Measurements from ENCODE around the gene LAMA2.

LAMA2 gene

DNA sequence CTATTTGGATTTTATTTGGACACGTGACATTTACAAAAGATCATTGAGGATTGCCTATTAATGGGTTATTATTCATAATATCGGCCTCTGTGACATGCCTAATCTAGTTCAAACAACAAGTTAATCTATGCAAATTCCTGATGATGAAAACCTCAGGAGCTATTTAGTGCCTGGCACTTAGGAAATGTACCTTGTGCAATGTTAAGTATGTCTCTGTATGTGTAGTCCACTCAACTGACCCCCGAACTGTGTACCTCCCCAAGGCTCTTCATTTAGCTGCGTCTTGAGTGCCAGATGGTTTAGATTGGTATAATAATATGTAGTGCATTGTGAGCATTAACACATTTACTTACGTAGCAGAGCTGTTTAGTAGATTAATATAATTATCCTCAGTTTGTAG is 6.9 kb downstream of the LAMA2 start:
- TF ChIP-seq FOXP2 (optimal IDR thresholded peaks at IDR 0.05; ENCODE audit: borderline replicate concordance, extremely low read depth, extremely low read length, insufficient read depth) (no peak), POLR2AphosphoS5 (IDR thresholded peaks at IDR 0.05; ENCODE audit: low read depth, low read length) (no peak), SIN3A (IDR thresholded peaks at IDR 0.05; ENCODE audit: borderline replicate concordance, insufficient read depth, low read length) (no peak), TAF1 (IDR thresholded peaks at IDR 0.05; ENCODE audit: borderline replicate concordance, insufficient read depth, low read length) (no peak)
- TF ChIP-seq, protein P1, sequence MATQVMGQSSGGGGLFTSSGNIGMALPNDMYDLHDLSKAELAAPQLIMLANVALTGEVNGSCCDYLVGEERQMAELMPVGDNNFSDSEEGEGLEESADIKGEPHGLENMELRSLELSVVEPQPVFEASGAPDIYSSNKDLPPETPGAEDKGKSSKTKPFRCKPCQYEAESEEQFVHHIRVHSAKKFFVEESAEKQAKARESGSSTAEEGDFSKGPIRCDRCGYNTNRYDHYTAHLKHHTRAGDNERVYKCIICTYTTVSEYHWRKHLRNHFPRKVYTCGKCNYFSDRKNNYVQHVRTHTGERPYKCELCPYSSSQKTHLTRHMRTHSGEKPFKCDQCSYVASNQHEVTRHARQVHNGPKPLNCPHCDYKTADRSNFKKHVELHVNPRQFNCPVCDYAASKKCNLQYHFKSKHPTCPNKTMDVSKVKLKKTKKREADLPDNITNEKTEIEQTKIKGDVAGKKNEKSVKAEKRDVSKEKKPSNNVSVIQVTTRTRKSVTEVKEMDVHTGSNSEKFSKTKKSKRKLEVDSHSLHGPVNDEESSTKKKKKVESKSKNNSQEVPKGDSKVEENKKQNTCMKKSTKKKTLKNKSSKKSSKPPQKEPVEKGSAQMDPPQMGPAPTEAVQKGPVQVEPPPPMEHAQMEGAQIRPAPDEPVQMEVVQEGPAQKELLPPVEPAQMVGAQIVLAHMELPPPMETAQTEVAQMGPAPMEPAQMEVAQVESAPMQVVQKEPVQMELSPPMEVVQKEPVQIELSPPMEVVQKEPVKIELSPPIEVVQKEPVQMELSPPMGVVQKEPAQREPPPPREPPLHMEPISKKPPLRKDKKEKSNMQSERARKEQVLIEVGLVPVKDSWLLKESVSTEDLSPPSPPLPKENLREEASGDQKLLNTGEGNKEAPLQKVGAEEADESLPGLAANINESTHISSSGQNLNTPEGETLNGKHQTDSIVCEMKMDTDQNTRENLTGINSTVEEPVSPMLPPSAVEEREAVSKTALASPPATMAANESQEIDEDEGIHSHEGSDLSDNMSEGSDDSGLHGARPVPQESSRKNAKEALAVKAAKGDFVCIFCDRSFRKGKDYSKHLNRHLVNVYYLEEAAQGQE (IDR thresholded peaks at IDR 0.05; ENCODE audit: insufficient read depth in 1 of 2, low read depth in 2 of 2, low read length in 2 of 2), result no peak

DNA sequence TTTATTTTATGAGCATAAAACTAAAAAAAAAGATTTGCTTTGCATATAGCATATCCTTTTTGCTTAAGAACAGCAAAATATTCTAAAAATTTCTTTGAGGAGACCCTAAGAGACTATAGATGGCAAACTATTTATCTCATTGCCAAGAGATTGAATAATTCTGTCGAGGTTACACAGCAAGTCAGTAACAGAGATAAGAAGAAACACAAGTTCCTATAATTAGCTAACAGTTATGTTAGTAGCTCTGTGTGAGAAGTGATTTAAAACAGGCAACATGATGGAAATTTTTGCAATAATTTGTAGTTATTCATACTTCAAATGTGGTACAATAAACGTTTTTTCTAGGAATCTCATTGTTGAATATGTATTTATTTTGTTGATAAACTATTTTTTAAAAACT is 9.1 kb downstream of the LAMA2 start:
- TF ChIP-seq POLR2AphosphoS5 (IDR thresholded peaks at IDR 0.05; ENCODE audit: low read depth, low read length), result no peak
- TF ChIP-seq SIN3A (IDR thresholded peaks at IDR 0.05; ENCODE audit: borderline replicate concordance, insufficient read depth, low read length), result no peak
- TF ChIP-seq FOXP2 (optimal IDR thresholded peaks at IDR 0.05; ENCODE audit: borderline replicate concordance, extremely low read depth, extremely low read length, insufficient read depth), result no peak
- TF ChIP-seq TAF1 (IDR thresholded peaks at IDR 0.05; ENCODE audit: borderline replicate concordance, insufficient read depth, low read length), result no peak
- TF ChIP-seq, protein P1 (IDR thresholded peaks at IDR 0.05; ENCODE audit: insufficient read depth in 1 of 2, low read depth in 2 of 2, low read length in 2 of 2), result no peak

- TF ChIP-seq POLR2AphosphoS5 (IDR thresholded peaks at IDR 0.05; ENCODE audit: low read depth, low read length) (no peak), SIN3A (IDR thresholded peaks at IDR 0.05; ENCODE audit: borderline replicate concordance, insufficient read depth, low read length) (no peak), TAF1 (IDR thresholded peaks at IDR 0.05; ENCODE audit: borderline replicate concordance, insufficient read depth, low read length) (no peak), FOXP2 (optimal IDR thresholded peaks at IDR 0.05; ENCODE audit: borderline replicate concordance, extremely low read depth, extremely low read length, insufficient read depth) (no peak)
- TF ChIP-seq, protein P1 (IDR thresholded peaks at IDR 0.05; ENCODE audit: insufficient read depth in 1 of 2, low read depth in 2 of 2, low read length in 2 of 2), result no peak
These were observed 16.6 kb downstream of the LAMA2 start for GRCh38 chr6:128899341-128900050.

DNA sequence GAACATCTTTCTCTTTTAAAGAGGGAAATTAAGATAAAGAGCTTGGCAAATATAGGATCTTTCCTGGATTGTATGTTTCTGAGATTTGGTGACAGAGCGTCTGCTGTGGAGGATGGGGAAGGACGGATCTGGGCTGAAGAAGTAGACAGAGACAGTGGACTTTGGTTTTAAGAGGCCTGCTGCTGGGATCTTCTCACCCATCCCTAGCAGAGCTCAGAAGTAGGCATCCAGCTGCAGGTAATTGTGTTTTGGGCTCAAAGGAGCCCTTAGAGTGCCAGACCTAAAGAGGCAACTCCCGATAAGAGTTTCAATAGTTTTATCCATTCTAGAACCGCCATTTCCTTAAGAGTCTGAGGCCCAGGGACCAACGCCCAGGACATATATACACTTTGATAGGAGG is 20.8 kb downstream of the LAMA2 start:
- TF ChIP-seq POLR2AphosphoS5 (IDR thresholded peaks at IDR 0.05; ENCODE audit: low read depth, low read length) (no peak), FOXP2 (optimal IDR thresholded peaks at IDR 0.05; ENCODE audit: borderline replicate concordance, extremely low read depth, extremely low read length, insufficient read depth) (no peak), TAF1 (IDR thresholded peaks at IDR 0.05; ENCODE audit: borderline replicate concordance, insufficient read depth, low read length) (no peak), SIN3A (IDR thresholded peaks at IDR 0.05; ENCODE audit: borderline replicate concordance, insufficient read depth, low read length) (no peak)
- TF ChIP-seq, protein P1 (IDR thresholded peaks at IDR 0.05; ENCODE audit: insufficient read depth in 1 of 2, low read depth in 2 of 2, low read length in 2 of 2), result no peak

Data from PFSK-1 (cell line).